ENCODE data around the gene KLF14.
"Not testable (repeated sequence)": the region's sequence is repeated elsewhere in the genome, so short reads cannot be mapped to it uniquely, and the experiment has no call there.

Gene KLF14

GRCh38 chr7:130712416-130712815 is 21.6 kb downstream of the KLF14 start:
- no peak for DNase-seq

- DNase-seq: no peak
Observed at GRCh38 chr7:130708766-130709165, 25.2 kb downstream of the KLF14 start.

- no peak for DNase-seq
Observed at GRCh38 chr7:130708001-130708400, 26.0 kb downstream of the KLF14 start.

- no peak for DNase-seq
Observed at GRCh38 chr7:130703851-130704250, 30.2 kb downstream of the KLF14 start.

- no peak for DNase-seq
Observed at GRCh38 chr7:130701650-130702049, 32.4 kb downstream of the KLF14 start.

- no peak for DNase-seq
Observed at GRCh38 chr7:130700760-130701159, 33.2 kb downstream of the KLF14 start.

GRCh38 chr7:130699686-130700085 is 34.3 kb downstream of the KLF14 start:
- DNase-seq: no peak

- no peak for DNase-seq
Observed at GRCh38 chr7:130697820-130698219, 36.2 kb downstream of the KLF14 start.

- no peak for DNase-seq
Observed at GRCh38 chr7:130695840-130696239, 38.2 kb downstream of the KLF14 start.

- DNase-seq: not testable (repeated sequence)
Observed at GRCh38 chr7:130692396-130692795, 41.6 kb downstream of the KLF14 start.

GRCh38 chr7:130689683-130690082 is 44.3 kb downstream of the KLF14 start:
- DNase-seq: no peak

- DNase-seq: no peak
Observed at GRCh38 chr7:130683026-130683425, 51.0 kb downstream of the KLF14 start.
